Fibroblast of the aortic adventitia (primary cell): ENCODE results near the gene TMEM98. TPM values are rescaled to one million over a fixed set of nuclear protein-coding genes. Genes with fewer than 3 reads are reported as not detected.
"Not testable (repeated sequence)": the region's sequence is repeated elsewhere in the genome, so short reads cannot be mapped to it uniquely, and the experiment has no call there.

Experiments used
- DNase-seq: peaks from one replicate; pipeline ENCODE4 v3.0.0-alpha.2; 2010; ENCODE audit warnings: low read depth
- H3K4me3 ChIP-seq: 2 replicates; pipeline ENCODE4 v1.5.1; 2011; ENCODE audit warnings: low read depth, mild to moderate bottlenecking, control low read depth, low read length, moderate library complexity
- CTCF ChIP-seq: IDR thresholded peaks from 2 replicates; pipeline ENCODE4 v1.5.1; 2011; ENCODE audit warnings: mild to moderate bottlenecking, low read length, control low read depth, inconsistent platforms; ENCODE audit not compliant: insufficient read depth
- total RNA-seq: library from RNA; depleted of rRNA; stranded (reverse); fragments of >200 nt; gene quantifications from 2 replicates; pipeline ENCODE4 v1.2.3, GENCODE V29; 2012; ENCODE audit warnings: low replicate concordance

Gene TMEM98, protein sequence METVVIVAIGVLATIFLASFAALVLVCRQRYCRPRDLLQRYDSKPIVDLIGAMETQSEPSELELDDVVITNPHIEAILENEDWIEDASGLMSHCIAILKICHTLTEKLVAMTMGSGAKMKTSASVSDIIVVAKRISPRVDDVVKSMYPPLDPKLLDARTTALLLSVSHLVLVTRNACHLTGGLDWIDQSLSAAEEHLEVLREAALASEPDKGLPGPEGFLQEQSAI
- total RNA-seq = 95.5 and 232 TPM in 2 replicates

DNA sequence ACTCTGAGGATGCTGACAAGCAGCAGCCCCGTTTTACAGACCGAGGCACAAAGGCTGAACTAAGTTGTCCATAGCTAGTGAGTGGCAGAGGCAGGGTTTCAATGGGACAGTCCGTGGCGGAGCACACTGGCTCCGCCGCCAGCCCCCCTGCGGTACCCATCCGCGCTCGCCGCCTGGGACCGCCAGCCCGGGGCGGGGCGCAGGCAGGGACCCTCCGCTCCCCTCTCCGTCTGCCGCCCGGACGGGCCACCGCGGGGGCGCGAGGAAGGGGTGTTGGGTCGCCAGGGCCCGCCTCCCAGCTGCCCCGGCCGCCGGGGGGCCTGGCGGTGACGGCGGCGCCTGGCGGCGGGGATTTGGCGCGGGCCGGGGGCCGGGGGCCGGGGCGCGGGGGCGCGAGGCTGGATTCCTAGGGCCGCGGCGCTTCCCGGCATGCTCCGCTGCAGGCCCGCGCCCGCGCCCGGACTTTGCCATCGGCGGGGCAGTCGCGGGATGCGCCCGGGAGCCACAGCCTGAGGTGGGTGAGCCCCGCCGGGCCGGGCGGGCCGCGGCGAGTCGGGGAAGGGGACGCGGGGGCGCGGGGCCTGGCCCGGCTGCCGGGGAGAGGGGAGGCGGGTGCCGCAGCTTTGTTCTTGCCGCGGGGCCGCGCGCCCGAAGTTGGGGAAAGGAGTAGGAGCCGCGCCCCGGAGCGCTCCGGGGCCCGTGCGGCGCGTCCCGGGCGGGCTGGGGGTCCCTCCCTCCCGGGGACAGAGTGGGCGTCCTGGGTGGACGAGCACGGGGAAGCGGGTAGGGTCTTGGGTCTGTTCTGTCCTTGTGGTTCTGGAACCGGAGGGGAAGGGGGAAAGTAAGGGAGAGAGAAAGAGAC, at the start of gene TMEM98:
Gene TMEM98, plus strand, starts transcription at position 430 of the 862 bp plus-strand sequence. CDS start 3,376 bp downstream, outside the sequence.
- H3K4me3 ChIP-seq = peak within 1 kb of the TSS; percentile 71
- peak; percentile 37 for DNase-seq
- no peak for TF ChIP-seq CTCF

- TF ChIP-seq CTCF = no peak
- DNase-seq = peak; percentile 65
- no peak overlapping the region for H3K4me3 ChIP-seq
These were observed 49.7 kb upstream of the TMEM98 start for GRCh38 chr17:32878211-32878610.

- H3K4me3 ChIP-seq = no peak overlapping the region
- no peak for TF ChIP-seq CTCF
- DNase-seq = no peak
These were observed 48.8 kb upstream of the TMEM98 start for GRCh38 chr17:32879134-32879533.

DNA sequence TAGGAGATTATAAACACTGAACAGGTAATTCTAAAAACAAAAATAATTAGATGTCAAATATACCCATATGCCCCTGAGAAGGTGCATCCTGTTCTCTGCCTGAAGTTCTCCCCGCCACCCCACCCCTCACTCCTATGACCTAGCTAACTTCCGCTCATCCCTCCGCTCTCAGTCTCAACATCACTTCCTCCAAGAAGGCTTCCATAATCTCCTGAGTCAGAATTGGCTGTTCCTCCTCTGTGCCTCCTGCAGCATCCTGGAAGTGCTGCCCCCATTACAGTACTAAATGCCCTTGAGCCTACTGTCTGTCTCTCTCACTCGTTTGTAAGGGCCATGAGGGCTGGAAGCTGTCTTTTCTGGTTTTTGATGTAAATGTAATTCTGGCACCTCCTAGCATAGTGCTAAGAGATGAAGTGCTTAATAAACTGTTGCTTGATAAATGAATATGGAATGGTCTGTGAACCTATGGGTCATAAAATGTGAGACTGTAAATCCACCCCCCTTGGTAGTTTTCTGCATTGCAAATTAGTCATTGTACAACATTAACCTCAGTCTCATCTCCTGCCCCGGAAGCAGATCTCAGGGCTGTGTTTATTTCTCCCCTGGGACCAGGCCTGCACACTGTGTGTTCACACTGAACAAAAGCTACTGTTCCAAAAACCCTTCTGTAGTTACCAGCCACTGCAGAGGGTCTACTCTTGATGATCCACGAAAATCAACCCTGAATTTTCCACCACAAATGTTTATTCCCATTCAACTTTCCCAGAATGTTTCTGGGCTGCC, 47.1 kb upstream of the TMEM98 start:
- no peak for DNase-seq
- H3K4me3 ChIP-seq = no peak overlapping the region
- TF ChIP-seq CTCF = no peak

- H3K4me3 ChIP-seq = no peak overlapping the region
- DNase-seq = no peak
- no peak for TF ChIP-seq CTCF
These were observed 45.9 kb upstream of the TMEM98 start for GRCh38 chr17:32882029-32882428.

DNA sequence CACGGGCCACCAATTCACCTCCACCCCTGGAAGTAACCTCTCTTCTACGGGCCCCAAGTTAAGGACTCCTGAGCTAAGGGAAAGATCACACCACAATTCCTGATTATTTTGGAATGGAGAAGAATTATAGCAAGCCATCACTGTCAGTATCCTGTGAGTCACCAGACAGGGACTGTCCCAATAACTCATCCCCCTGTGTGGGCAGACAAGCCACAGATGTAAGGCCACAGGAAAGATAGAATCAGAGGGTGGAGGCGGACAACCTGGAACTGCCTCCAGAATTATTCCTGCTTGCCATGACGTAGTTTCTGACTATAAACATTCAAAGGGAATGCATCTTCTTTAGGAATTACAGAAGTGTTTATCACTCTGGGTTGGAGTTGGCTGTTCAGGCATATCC, 45.2 kb upstream of the TMEM98 start:
- H3K4me3 ChIP-seq = no peak overlapping the region
- no peak for DNase-seq
- no peak for TF ChIP-seq CTCF

GRCh38 chr17:32886951-32887350, 41.0 kb upstream of the TMEM98 start:
- not testable (repeated sequence) for H3K4me3 ChIP-seq, DNase-seq

DNA sequence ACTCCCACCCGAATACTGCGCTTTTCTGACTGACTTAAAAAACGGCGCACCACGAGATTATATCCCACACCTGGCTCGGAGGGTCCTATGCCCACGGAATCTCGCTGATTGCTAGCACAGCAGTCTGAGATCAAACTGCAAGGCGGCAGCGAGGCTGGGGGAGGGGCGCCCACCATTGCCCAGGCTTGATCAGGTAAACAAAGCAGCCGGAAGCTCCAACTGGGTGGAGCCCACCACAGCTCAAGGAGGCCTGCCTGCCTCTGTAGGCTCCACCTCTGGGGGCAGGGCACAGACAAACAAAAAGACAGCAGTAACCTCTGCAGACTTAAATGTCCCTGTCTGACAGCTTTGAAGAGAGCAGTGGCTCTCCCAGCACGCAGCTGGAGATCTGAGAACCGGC, 40.5 kb upstream of the TMEM98 start:
- not testable (repeated sequence) for H3K4me3 ChIP-seq, DNase-seq
